NOMO-1 treated with dmso at 0.1 percent for 144 hours (cell line): ENCODE measurements around the gene NOL4L.

ENCODE experiments used
- DNase-seq: peaks from one replicate; lab custom pipeline; 2025; ENCODE audit not compliant: unreplicated experiment; lab: John Stamatoyannopoulos, UW

NOL4L gene

DNA sequence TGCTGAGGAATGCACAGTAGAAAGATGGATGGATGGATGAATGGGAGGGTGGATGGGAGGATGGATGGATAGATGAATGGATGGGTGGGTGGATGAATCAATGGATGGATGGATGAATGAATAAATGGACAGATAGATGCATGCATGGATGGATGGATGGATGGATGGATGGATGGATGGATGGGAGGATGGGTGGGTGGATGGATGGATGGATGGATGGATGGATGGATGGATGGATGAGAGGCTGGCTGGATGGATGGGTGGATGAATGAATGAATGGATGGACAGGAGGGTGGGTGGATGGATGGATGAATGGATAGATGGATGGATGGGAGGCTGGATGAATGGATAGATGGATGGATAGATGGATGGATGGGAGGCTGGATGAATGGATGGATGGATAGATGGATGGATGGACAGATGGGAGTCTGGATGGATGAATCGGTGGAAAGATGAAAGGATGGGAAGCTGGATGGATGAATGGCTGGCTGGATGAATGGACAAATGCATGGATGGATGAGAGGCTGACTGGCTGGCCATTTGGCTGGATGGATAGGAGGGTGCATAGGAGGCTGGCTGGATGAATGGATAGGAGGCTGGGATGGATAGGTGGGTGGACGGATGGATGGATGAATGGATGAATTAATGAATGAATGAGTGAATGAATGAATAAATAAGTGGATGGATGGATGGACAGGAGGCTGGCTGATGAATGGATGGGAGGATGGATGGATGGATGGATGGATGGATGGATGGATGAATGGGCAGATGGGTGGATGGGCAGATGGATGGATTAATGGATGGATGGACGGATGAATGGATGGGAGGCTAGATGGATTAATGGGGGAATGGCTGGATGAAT is 28.3 kb upstream of the NOL4L start:
- no peak for DNase-seq

DNA sequence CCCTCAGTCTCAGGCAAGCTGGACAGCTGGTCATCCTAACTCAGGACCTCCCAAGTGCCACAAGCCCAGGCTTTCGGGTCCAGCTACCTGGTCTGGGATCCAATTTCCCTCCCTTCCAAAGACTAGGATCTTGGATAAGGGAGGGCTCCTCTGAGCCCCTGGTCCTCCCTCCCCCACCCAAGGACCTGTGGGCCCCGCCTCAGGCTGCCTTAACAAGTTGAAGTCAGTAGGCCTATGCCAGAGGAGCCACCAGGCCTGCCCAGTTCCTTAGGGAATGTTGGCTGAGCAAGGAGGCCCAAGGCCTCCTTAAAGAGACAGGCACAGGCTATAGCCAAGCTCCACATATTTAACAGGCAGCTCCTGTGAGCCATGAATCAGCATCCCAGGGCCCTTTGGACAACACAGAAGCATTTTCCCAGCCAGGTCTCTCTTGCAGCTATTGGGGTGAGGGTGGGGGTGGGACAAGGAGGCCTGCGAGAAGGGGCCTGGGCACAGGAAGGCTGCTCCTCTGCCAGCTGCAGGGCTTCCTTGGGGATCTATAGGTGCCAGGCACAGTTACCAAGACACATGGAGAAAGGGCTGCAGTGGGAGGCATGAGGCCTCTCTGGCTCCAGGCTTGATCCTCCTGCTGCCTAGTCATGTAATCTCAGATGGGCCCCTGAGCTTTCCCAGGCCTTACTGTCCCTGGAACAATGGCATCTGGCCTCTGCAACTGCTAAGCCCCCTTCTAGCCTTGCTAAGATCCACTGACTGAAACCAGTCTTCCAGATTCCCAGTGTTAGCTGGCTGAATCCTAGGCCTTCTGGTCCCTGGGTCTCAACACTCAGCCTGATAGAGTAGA is 27.4 kb upstream of the NOL4L start:
- no peak for DNase-seq

DNA sequence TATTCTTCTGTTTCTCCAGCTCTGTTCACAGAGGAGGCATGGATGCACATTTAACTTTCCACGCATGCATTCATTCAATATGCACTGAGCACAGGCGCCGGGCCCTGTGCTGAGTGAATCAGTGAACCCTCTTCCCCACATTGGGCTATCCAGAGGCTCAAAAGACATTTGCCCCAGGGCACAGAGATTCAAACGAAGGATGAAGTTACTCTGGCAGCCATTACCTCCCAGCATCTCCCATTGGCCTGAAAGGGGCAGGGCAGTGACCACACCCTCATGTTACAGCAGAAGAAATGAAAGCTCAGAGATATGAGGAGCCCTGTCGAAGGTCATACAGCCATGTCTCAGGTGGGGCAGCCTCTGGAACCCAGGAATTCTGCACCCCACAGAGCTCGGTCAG is 26.7 kb upstream of the NOL4L start:
- DNase-seq = no peak

DNA sequence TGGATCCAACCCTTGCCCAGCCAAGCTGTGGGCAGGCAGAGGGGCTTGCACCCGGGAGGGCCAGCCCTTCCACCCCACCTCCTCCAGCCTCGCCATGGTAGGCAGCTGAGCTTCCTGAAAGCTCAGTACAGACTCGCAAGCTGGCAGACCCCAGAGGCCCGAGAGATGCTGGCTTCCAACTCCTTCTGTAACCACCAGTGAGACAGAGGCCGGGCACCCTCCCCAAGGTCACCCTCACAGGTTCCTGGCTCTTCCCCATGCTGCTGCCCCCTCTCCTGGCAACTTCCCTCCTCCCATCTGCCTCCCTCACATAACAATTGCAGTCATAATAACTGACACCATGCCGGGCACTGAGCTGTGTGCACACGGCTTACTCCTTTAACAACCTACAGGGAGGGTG is 26.2 kb upstream of the NOL4L start:
- no peak for DNase-seq

DNA sequence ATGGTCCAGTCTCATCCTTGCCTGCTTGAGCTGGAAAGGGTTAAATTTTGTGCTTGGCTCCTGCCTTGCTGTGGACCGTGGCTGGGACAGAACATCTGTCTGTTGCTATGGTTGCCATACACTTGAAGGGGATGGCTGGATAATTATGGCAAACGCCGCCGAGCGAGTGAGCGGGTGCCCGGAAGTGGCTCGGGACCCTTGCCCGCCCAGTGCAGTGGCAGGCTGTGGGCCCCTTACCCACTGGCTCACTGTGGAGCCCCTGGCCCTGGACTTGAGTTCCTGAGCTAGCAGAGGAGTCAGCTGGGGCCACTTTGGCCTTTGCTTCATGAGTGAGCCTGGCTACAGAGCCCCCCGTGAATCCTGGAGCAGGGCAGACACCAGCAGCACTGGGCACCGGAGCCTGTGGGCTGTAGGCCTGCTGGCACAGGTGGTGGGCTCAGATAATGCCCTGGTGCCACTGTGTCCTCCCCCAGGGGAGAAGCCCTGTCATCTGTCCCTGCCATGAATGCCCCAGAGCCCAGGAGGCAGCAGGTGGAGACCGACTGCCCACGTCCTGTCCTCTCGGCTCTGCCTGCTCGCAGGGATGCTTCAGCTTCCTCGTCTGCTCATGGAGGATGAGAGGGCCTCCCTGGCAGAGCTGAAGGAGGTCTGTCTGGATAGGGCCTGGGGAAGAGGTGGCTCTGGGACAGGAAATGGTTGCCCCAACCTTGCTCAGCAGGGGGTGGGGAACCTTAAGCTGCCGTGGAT is 25.5 kb upstream of the NOL4L start:
- no peak for DNase-seq

DNA sequence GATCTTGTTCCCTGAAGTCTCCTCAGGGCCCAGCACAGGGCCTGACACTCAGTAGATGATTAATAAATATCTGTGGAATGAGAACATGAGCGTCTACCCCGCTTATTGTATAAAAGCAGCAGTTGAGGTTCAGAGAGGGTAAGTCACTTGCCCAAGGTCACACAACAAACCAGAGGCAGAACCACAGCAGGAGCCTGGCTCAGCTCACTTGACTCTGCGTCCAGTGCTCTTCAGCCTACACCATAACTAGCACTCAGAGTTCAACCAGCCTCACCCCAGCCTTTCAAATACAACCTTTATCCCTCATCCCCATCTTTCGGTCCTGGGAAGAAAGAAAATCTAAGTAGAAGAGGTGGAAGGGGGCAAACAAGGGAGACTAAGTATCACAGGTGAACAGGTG is 24.9 kb upstream of the NOL4L start:
- no peak for DNase-seq

DNA sequence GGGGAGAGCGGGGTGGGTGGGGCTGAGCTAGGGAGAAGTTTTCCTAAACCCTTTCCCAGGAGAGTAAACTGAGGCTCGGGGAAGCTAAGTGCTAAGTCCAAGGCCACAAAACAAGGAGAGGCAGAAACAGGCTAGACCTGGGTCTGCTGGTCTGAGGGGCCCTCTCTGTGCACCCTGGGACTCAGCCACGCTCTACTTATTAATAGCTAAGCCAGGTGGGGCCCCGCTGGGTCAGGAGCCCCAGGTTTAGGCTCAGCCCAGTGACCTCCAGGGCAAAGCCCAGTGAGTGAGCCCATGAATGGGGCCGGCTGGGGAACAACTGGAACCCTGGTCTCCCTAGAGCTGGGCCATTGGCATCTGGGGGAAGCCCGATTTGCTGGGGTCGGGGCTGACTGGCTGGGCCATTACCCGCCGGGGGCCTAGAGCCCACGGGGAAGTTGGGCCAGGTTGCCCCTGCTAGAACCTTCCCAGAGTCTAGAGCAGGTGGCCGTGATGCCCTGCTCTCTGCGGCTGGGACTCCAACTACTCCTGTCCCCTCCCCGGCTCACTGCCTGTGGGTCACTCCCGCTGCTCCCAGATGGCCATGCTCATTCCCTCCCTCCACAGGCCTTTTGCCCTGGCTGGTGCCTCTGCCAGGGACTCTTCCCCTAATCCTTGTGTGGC is 24.1 kb upstream of the NOL4L start:
- DNase-seq = no peak

DNA sequence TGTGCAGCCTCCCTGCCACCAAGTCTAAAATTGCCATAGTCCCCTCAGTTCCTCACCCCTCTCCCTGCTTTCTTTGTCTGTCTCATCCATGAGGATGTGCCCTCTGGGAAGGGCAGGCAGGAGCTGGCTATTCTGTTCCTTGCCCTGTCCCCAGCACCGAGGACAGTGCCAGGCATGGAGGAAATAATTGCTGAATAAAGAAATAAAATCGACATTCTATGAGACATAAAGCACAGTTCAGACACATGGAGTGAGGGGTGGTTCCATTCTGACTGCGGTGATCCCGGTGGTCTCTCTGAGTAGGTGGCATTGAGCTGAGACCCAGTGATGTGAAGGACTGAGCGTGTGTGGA is 23.5 kb upstream of the NOL4L start:
- no peak for DNase-seq

DNA sequence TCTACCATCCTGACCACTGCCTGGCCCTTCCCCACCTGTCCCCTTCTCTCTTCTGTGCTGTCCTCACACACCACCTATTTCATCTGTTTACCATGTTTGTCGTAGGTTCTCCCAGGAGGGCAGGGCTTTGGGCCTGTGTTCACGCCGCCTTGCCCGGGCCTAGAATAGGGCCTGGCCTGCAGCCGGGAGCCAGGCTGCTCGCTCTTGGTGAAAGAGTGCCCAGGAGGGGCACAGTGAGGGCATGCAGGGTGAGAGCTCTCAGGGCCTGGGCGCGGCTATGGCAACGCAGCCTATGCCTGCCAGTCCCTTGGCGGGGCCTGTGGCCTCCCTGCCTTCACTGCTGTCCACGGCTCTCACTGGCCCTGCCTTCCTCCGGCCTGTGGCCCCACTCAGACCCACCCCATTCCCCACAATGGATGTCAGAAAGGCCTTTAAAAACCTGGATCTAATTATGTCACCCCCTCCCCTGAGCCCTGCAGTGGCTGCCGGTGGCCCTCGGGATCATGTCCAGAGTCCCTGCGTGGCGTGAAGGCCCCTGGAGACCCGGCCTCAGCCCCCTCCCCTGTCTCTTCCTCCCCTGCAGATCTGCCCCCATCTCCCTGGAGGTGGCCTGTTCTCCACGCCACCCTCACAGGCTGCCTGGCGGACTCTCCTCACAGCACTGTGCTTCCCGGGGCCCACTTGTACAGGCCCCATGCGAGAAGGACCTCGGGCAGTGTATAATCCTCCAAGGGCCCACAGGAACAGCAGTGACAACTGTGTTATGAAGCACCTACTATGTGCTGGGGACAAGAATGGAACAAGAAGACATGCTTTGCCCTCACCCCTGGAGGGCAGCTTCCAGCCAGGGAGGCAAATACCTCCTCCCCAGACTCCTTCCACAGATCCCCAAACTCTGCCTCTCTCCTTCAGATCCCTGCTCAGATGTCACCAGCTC is 22.9 kb upstream of the NOL4L start:
- no peak for DNase-seq

DNA sequence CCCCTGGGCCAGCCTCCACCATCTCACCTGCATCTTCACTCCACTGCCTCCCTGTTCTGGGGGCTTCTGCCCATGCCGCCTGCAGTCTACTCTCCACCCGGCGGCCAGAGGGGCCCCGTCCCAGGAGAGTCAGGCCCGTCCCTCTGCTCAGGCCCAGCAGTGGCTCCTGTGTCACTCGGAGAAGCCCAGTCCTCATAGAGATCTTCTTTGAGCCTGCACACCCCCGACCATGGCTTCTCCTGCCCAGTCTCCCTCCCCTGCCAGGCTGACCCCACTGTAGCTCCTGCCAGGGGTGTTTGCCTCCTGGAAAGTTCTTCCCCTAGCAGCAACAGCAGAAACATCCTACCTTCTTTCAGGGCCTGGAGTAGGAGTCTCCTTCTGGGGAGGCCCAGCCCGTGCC is 22.2 kb upstream of the NOL4L start:
- no peak for DNase-seq

DNA sequence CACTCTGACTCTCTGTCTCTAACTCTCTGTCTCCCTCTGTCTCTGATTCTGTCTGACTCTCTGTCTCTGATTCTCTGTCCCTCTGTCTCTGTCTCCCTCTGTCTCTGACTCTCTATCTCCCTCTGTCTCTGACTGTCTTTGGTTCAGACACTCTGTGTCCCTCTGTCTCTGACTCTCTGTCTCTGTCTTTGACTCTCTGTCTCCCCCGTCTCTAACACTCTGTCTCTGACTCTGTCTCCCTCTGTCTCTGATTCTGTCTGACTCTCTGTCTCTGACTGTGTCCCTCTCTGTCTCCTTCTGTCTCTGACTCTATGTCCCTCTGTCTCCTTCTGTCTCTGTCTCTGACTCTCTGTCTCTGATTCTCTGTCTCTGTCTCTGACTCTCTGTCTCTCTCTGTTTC is 21.7 kb upstream of the NOL4L start:
- DNase-seq = no peak

DNA sequence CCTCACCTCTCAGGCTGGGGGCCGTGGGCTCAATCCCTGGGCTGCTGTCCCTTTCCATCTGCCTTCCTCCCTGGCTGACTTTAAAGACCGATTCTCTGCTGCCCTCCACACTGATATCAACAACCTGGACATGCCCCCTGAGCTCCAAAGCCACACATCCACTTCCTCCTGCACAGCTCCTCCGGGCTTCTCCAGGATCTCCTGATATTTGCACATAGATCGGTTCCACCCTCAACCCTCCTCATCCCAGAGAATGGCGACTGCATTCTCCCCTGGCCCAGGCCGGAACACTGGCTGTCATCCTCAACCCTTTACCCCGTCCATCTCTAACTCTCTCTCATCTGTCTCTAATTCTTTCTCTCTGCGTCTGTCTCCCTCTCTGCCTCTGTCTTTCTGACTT is 21.0 kb upstream of the NOL4L start:
- no peak for DNase-seq

DNA sequence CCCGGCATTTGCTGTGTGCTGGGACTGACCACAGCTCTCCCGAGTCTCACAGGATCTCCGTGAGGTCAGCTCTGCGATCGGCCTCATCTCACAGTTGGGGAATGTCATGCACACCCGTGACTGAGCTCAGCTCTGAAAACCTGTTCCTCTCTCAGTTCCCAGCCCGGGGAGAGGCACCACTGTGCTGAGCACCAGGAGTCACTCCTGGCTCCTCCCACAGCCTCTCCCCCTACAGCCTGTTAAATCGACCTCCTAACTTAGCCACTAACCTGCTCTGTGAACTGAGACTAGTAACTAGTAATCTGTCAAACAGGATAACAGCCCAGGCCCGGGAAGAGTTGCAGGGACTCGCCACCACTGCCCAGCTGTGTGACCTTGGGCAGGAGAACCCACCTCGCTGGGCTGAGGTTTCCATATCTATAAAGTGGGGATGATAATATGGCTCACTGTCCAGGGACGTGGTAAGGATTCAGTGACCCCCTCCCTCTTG is 20.1 kb upstream of the NOL4L start:
- DNase-seq = peak; percentile 55

DNA sequence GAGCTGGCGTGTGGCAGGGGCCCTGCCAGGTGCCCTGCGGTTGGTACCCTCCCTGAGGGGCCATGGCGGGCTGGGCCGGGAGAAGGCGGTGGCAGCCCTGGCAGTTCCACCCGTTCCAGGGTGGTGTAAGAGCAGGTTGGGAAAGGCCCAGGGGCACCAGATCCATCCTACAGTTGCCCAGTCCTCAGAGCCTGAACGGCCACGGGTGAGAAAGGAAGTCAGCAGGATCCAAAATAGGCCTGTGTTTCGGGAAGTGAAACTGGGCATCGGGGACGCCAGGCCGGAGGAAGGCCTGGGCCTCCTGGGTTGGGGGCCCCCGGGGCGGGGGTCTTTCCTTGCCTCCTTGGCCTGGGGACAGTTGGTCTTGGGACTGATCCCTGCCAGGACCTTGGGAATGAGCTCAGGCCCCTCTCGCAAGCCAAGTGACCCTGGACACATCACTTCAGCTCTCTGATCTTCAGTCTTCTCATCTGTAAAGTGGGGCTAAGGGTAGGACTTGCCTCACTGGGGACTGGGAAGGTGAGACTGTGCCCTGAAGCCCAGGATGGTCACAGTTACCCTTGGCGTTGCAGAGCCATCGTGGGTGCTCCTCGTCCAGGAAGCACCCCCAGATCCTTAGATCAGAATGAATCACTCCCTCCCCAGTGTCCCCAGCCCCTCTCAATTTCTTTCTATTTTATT is 18.1 kb upstream of the NOL4L start:
- peak; percentile 67 for DNase-seq

DNA sequence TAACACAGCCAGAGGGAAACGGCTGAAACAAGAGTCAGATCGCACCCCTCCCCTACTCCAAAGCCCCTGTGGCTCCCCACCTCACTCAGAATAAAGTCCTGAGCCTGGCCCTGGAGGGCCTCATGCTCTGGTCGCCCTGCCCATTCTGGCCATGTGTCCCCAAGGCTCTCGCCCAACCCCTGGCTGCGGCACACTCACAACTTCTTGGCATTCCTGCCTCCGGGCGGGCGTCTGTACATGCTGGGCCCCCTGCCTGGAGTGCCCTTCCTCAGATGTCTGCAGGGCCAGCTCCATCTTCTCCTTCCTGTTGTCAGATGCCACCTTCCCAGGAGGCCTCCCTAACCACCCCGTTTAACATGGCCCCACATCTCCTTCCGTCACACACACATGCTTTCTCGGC is 17.1 kb upstream of the NOL4L start:
- DNase-seq = no peak

DNA sequence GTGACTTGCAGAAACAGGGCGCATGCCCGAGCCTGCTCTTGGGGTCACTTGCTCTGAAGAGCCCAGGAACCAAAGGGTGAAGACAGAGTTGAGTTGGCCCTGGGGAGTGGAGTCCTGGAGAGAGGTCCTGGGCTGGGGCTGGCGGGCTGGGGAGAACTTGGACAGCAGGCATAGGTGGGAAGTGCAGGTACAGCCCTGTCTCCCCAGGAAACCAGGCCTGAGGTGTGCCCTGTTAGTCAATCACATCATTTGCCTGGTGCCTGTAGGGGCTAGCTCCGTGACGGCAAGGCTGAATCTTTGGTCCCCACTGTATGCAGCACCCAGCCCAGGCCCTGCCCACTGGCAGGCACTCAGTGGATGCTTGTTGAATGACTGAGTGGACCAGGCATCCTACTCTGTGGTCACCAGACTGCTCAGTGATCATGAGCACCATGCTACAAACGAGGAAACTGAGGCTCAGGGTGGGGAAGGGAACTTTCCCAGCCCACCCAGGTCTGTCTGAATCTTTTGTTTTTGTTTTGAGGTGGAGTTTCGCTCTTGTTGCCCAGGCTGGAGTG is 15.6 kb upstream of the NOL4L start:
- DNase-seq = no peak

DNA sequence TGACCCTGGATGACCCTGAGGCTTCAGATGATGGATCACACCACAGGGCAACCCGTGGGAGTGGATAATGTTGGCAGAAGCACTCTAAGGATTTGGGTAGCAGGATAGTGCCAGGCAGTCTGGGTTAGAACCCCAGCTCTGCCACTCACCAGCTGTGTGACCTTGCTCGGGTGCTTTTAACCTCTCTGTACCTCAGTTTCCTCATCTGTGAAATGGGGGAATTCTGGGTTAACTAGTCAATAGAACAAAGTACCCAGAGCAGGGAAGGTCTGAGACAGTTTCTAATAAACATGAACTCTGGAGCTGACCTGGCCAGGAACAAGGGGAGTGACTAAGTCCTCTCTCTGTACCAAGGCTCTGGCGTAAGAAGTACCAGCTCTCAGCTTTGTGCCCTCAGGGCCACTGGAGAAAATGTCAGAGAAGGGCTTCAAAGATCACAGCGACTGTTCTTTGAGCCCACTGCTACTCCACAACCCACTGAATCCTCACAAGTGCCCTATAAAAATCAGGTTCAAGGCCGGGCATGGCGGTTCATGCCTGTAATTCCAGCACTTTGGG is 14.7 kb upstream of the NOL4L start:
- no peak for DNase-seq

DNA sequence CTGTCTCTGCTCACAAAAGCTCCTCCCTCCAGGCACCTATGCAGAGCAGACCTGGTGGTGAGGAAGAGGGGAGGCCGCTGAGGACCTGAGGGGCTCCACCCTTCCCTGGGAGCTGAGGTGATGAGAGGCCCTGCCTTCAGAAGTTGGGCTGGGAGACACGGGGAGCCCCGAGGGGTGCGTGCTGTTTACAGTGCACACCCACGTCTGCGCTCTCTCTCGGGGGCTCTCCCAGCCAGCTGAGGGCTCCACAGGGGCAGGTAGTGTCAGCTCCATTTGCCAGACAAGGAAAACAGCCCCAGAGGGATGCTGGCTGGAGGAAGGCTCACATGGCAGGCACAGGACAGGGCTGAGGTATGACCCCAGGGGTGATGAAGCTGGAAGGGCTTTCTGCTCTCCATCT is 13.5 kb upstream of the NOL4L start:
- no peak for DNase-seq

DNA sequence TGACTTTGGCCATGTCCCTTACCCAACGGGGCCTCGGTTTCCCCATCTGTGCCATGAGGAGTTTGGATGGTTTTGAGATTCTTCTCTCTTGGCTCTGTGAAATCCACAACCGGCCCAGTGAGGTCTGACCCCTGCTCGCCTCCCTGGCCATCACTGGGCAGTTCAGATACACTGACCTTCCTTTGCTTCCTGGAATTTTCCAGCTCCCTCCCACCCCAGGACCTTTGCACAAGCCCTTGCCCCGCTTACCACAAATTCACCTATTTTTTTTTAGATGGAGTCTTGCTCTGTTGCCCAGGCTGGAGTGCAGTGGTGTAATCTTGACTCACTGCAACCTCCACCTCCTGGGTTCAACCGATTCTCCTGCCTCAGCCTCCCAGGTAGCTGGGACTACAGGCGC is 12.6 kb upstream of the NOL4L start:
- DNase-seq = no peak
